ENCODE results near the gene TAS2R31.

GRCh38 chr12:11031307-11031706 lies at the start of gene TAS2R31:
- TF ChIP-seq CTCF (IDR thresholded peaks at IDR 0.05; ENCODE audit: extremely low read depth in 1 of 2, insufficient read depth in 1 of 2, low read depth in 1 of 2, low read length in 2 of 2) = no peak
- no peak for TF ChIP-seq POLR2A (IDR thresholded peaks at IDR 0.05; ENCODE audit: low read depth, low read length)

All from endothelial cell of umbilical vein (primary cell).